ENCODE data around the gene CEACAM7. TPM values are rescaled to one million over a fixed set of nuclear protein-coding genes. Genes with fewer than 3 reads are reported as not detected.
"Not testable (repeated sequence)": the region's sequence is repeated elsewhere in the genome, so short reads cannot be mapped to it uniquely, and the experiment has no call there.

The CEACAM7 gene
- total RNA-seq, 4 donors from 2014 or later = 0.86 to 9.1 (median 4.6) TPM

DNA sequence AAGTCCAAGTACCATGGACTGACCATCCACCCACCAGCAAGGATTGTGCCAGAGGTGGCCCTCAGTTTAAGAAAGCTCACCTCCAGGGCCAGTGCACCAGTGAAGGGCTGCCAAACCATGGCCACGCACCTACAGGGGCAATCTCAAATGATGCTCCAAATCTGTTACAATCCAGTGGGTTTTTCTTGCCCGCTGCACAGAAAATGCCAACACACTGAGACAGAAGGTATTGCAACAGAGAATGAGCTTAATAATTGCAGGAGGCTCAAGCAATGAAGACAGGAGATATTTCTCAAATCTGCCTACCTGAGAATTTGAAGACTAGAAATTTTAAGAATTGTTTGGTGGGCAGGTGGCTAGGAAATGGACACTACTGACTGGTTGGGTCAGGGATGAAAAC, 22.0 kb downstream of the CEACAM7 start:
- no peaks in the 10 kb centered on the region for H3K4me1 ChIP-seq
- peaks cover 7% of the 10 kb centered on the region for H3K27me3 ChIP-seq
- no peaks in the 10 kb centered on the region for H3K36me3 ChIP-seq
- WGBS = 73% methylated on average over 2 of the region's 2 CpGs
- peaks cover 4% of the 10 kb centered on the region for H3K9me3 ChIP-seq
- no peak for DNase-seq (ENCODE audit: low spot score in 2 of 2)
- TF ChIP-seq POLR2AphosphoS5 (IDR thresholded peaks at IDR 0.05) (no peak), EP300 (IDR thresholded peaks at IDR 0.05) (no peak), POLR2A (IDR thresholded peaks at IDR 0.05) (no peak)
- TF ChIP-seq, protein P1, sequence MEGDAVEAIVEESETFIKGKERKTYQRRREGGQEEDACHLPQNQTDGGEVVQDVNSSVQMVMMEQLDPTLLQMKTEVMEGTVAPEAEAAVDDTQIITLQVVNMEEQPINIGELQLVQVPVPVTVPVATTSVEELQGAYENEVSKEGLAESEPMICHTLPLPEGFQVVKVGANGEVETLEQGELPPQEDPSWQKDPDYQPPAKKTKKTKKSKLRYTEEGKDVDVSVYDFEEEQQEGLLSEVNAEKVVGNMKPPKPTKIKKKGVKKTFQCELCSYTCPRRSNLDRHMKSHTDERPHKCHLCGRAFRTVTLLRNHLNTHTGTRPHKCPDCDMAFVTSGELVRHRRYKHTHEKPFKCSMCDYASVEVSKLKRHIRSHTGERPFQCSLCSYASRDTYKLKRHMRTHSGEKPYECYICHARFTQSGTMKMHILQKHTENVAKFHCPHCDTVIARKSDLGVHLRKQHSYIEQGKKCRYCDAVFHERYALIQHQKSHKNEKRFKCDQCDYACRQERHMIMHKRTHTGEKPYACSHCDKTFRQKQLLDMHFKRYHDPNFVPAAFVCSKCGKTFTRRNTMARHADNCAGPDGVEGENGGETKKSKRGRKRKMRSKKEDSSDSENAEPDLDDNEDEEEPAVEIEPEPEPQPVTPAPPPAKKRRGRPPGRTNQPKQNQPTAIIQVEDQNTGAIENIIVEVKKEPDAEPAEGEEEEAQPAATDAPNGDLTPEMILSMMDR (IDR thresholded peaks at IDR 0.05) = no peak
- H3K27ac ChIP-seq = no peak overlapping the region
- H3K4me3 ChIP-seq = no peak overlapping the region

DNA sequence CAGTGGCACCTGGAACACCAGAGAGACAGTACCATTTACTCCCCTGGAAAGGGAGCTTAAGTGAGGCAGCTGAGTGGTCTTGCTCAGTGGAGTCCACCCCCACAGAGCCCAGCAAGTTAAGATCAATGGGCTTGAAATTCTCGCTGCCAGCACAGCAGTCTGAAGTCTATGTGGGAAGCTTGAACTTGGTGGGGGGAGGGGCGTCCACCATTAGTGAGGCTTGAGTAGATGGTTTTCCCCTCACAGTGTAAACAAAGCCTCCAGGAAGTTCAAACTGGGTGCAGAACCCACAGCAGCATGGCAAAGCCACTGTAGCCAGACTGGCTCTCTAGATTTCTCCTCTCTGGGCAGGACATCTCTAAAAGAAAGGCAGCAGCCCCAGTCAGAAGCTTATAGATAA, 30.9 kb downstream of the CEACAM7 start:
- Histone ChIP-seq H3K4me3 (no peak overlapping the region), H3K36me3 (no peaks in the 10 kb centered on the region), H3K27me3 (peaks cover 26% of the 10 kb centered on the region), H3K27ac (no peak overlapping the region), H3K4me1 (no peaks in the 10 kb centered on the region), H3K9me3 (no peaks in the 10 kb centered on the region)
- 65% methylated on average over 2 of the region's 2 CpGs for WGBS
- DNase-seq (ENCODE audit: low spot score in 2 of 2) = no peak
- TF ChIP-seq, protein P1 (IDR thresholded peaks at IDR 0.05) = no peak
- no peak for TF ChIP-seq POLR2A (IDR thresholded peaks at IDR 0.05)
- no peak for TF ChIP-seq POLR2AphosphoS5 (IDR thresholded peaks at IDR 0.05)

DNA sequence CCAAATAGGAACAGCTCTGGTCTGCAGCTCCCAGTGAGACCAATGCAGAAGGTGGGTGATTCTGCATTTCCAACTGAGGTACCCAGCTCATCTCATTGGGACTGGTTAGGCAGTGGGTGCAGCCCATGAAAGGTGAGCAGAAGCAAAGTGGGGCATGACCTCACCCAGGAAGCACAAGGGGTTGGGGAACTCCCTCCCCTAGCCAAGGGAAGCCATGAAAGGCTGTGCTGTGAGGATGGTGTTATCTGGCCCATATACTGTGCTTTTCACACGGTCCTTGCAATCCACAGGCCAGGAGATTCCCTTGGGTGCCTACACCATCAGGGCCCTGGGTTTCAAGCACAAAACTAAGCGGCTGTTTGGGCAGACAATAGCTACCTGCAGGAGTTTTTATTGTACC, 31.3 kb downstream of the CEACAM7 start:
- not testable (repeated sequence) for H3K27ac ChIP-seq; H3K4me3 ChIP-seq; H3K36me3 ChIP-seq; H3K9me3 ChIP-seq; H3K4me1 ChIP-seq; DNase-seq (ENCODE audit: low spot score in 2 of 2)
- peaks cover 30% of the 10 kb centered on the region for H3K27me3 ChIP-seq
- WGBS = no CpG with 5 or more reads among the region's 2 CpGs

DNA sequence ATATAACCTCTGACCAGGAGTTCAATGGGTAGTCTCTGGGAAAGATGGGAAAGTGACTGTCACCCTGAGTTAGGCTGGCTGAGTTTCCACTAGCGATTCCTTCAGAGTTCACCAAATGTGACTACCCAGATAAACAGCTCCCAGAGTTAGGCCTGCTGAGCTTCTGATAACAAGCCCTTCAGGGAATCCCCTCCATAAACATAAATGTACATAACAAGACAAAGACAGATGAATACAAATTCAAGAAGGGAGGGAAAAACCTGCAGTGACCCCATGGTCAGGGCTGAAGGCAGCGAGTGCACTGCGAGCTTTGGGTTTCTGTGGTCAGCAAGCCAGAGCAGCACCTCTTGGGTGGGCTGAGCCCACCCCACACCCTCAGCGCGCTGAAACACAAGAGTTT, 35.8 kb downstream of the CEACAM7 start:
- WGBS = 64% methylated on average over 3 of the region's 5 CpGs
- TF ChIP-seq POLR2AphosphoS5 (IDR thresholded peaks at IDR 0.05) (no peak), POLR2A (IDR thresholded peaks at IDR 0.05) (no peak), EP300 (IDR thresholded peaks at IDR 0.05) (no peak)
- TF ChIP-seq, protein P1 (IDR thresholded peaks at IDR 0.05) = no peak
- peaks cover 56% of the 10 kb centered on the region for H3K27me3 ChIP-seq

DNA sequence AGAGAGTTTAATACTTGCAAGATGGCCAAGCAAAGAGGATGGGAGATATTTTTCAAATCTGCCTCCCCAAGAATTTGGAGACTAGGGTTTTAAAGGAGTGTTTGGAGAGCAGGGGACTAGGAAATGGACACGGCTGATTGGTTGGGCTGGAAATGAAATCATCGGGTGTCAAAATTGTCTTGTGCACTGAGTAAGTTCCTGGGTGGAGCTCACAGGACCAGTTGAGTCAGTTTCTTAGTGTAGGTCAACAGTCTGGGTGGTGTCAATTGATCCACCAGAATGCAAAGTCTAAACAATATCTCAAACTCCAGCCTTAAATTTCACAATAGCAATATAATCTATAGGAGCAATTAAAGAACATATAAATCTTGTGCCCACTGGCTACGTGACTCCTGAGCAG, 38.2 kb downstream of the CEACAM7 start:
- Histone ChIP-seq H3K27me3 (peaks cover 50% of the 10 kb centered on the region), H3K36me3 (no peaks in the 10 kb centered on the region), H3K4me3 (no peak overlapping the region), H3K4me1 (no peaks in the 10 kb centered on the region), H3K9me3 (no peaks in the 10 kb centered on the region), H3K27ac (no peak overlapping the region)
- DNase-seq (ENCODE audit: low spot score in 2 of 2) = no peak
- TF ChIP-seq, protein P1 (IDR thresholded peaks at IDR 0.05) = no peak
- TF ChIP-seq EP300 (IDR thresholded peaks at IDR 0.05) (no peak), POLR2A (IDR thresholded peaks at IDR 0.05) (no peak)
- 49% methylated on average over 3 of the region's 3 CpGs for whole genome bisulfite sequencing

More for the DNA sequence above, 35.8 kb downstream of the CEACAM7 start:
- DNase-seq (ENCODE audit: low spot score in 2 of 2) = no peak
- H3K9me3 ChIP-seq = no peaks in the 10 kb centered on the region
- H3K4me1 ChIP-seq = no peaks in the 10 kb centered on the region
- no peaks in the 10 kb centered on the region for H3K36me3 ChIP-seq
- H3K27ac ChIP-seq = no peak overlapping the region
- no peak overlapping the region for H3K4me3 ChIP-seq

DNA sequence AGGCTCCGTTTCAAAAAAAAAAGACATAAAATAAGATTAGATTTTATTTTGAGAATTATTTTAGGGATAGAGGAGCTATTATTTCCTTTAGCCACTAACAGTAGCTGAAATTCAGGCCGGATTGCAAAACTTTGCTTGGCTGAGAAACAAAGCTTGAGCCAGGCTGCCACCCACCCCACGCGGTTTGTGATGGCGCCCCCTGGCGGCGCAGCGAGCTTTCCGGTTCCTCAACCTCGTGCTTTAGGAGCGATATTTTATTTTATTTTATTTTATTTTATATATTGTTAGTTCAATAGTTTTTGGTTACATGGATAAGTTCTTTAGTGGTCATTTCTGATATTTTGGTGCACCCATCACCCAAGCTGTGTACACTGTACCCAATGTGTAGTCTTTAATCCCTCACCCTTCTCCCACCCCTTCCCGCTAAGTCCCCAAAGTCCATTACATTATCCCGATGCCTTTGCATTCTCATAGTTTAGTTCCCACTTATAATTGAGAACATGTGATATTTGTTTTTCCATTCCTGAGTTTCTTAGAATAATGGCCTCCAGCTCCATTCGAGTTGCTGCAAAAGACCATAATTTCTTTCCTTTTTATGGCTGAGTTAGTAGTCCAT, 41.4 kb downstream of the CEACAM7 start:
- Histone ChIP-seq H3K4me1 (no peaks in the 10 kb centered on the region), H3K36me3 (no peaks in the 10 kb centered on the region), H3K27me3 (peaks cover 32% of the 10 kb centered on the region), H3K4me3 (no peak overlapping the region), H3K27ac (no peak overlapping the region), H3K9me3 (no peaks in the 10 kb centered on the region)
- 41% methylated on average over 14 of the region's 14 CpGs for WGBS
- DNase-seq (ENCODE audit: low spot score in 2 of 2) = no peak
- TF ChIP-seq POLR2AphosphoS5 (IDR thresholded peaks at IDR 0.05) (no peak), EP300 (IDR thresholded peaks at IDR 0.05) (no peak), POLR2A (IDR thresholded peaks at IDR 0.05) (no peak)
- TF ChIP-seq, protein P1 (IDR thresholded peaks at IDR 0.05) = peak in 1 of 2 donors; percentile 26
